Sigmoid colon (tissue), 7 donors: ENCODE data around the gene NR1I3. TPM values are rescaled to one million over a fixed set of nuclear protein-coding genes. Genes with fewer than 3 reads are reported as not detected.

Experiments used
- DNase-seq: peaks from one replicate; pipeline ENCODE4 v3.0.0-alpha.2; 2019
- H3K27ac ChIP-seq, 4 donors: fragments of 200-600 bp; sonication (generic); one replicate each; pipeline ENCODE4 v1.5.1; 2016 to 2019; ENCODE audit warnings: mild to moderate bottlenecking in 1 of 4
- H3K27me3 ChIP-seq, 3 donors: fragments of 200-600 bp; sonication (generic); one replicate each; pipeline ENCODE4 v1.5.1; 2019; ENCODE audit warnings: mild to moderate bottlenecking in 1 of 3
- H3K36me3 ChIP-seq, 4 donors: fragments of 200-600 bp; sonication (generic); one replicate each; pipeline ENCODE4 v1.5.1; 2016 to 2019
- H3K4me1 ChIP-seq, 4 donors: fragments of 200-600 bp; sonication (generic); one replicate each; pipeline ENCODE4 v1.5.1; 2017 to 2019
- H3K4me3 ChIP-seq, 4 donors: fragments of 200-600 bp; sonication (generic); one replicate each; pipeline ENCODE4 v1.5.1; 2017 to 2019; ENCODE audit warnings: mild to moderate bottlenecking in 2 of 4, moderate library complexity in 1 of 4
- H3K9me3 ChIP-seq, 4 donors: fragments of 200-600 bp in 3 of 4; sonication (generic) in 3 of 4; one replicate each; pipeline versions ENCODE4 v1.5.1 to v1.6.1; 2013 to 2019
- CTCF ChIP-seq, 4 experiments: fragments of 450-650 bp in 3 of 4; fragments of 200-600 bp in 1 of 4; IDR thresholded peaks; one replicate each; pipeline ENCODE4 v1.5.1; 2016 to 2019; ENCODE audit warnings: antibody characterized with exemption in 4 of 4, mild to moderate bottlenecking in 3 of 4, moderate library complexity in 2 of 4
- EP300 ChIP-seq, 4 donors: sonication (generic); formaldehyde crosslinking; IDR thresholded peaks; one replicate each; pipeline ENCODE4 v1.6.1; 2017; ENCODE audit warnings: antibody characterized with exemption in 4 of 4
- POLR2A ChIP-seq, 2 donors: fragments of 450-650 bp; IDR thresholded peaks; one replicate each; pipeline ENCODE4 v1.6.1; 2016; ENCODE audit warnings: antibody characterized with exemption in 2 of 2, mild to moderate bottlenecking in 2 of 2, moderate library complexity in 2 of 2
- POLR2AphosphoS5 ChIP-seq, 4 donors: sonication (generic); formaldehyde crosslinking; IDR thresholded peaks; one replicate each; pipeline ENCODE4 v1.6.1; 2017; ENCODE audit warnings: antibody characterized with exemption in 4 of 4
- WGBS, 2 donors: extraction: QIAGEN DNeasy Blood & Tissue Kit; methylation state at CpG; one replicate each; pipeline ENCODE4 v1.1.7; 2013; 5-methylcytosine and 5-hydroxymethylcytosine counted together
- intact Hi-C: fragments of 100-400 bp; cut with DNase I; formaldehyde crosslinking; loops from one replicate; pipeline ENCODE4 v1.15.1; 2023
- polyA plus RNA-seq, 3 donors: library from polyadenylated mRNA; stranded (reverse); fragments of 200-250 nt; gene quantifications; one replicate each; pipeline ENCODE4 v1.2.3, GENCODE V29; 2013
- total RNA-seq, 4 donors: library from RNA; depleted of rRNA; stranded (reverse); fragments of >200 nt; gene quantifications; one replicate each; pipeline ENCODE4 v1.1.0, GENCODE V29; 2016
- donor health status: healthy with polysubstance abuse.
- donor health status: Bipolar disorder and iron deficiency.
- donor health status: healthy.

Gene NR1I3
- total and polyA plus RNA-seq, 7 donors, result 0.13 TPM; not detected in 6

GRCh38 chr1:161235957-161236775 is 1.8 kb downstream of the NR1I3 start:
- Histone ChIP-seq H3K36me3 (peaks cover 0 to 2% (median 0%) of the 10 kb centered on the region in 4 donors), H3K9me3 (no peaks in the 10 kb centered on the region), H3K4me3 (no peak overlapping the region), H3K27me3 (no peaks in the 10 kb centered on the region), H3K27ac (no peak overlapping the region), H3K4me1 (no peaks in the 10 kb centered on the region)
- intact Hi-C loops, result no loop called here
- no peak for TF ChIP-seq POLR2AphosphoS5 (IDR thresholded peaks at IDR 0.05)
- TF ChIP-seq CTCF (IDR thresholded peaks at IDR 0.05), result no peak
- no peak for TF ChIP-seq EP300 (IDR thresholded peaks at IDR 0.05)
- TF ChIP-seq POLR2A (IDR thresholded peaks at IDR 0.05), result no peak
- WGBS, 2 donors, result 83% methylated on average over 5 of the region's 5 CpGs
- no peak for DNase-seq

- H3K4me3 ChIP-seq, result no peak overlapping the region
- DNase-seq, result no peak
- intact Hi-C loops, result no loop called here
These were observed 4.9 kb downstream of the NR1I3 start for GRCh38 chr1:161233102-161233501.

GRCh38 chr1:161230762-161231161 is 7.2 kb downstream of the NR1I3 start:
- H3K4me3 ChIP-seq, result no peak overlapping the region
- no peaks in the 10 kb centered on the region for H3K27me3 ChIP-seq
- H3K36me3 ChIP-seq, result peaks cover 7 to 34% (median 23%) of the 10 kb centered on the region in 4 donors
- DNase-seq, result no peak
- no peak for TF ChIP-seq CTCF (IDR thresholded peaks at IDR 0.05)
- intact Hi-C loops, result no loop called here
- peaks cover 0 to 24% (median 20%) of the 10 kb centered on the region in 4 donors for H3K4me1 ChIP-seq
- 96 to 97% methylated on average over 7 of the region's 7 CpGs for WGBS, 2 donors
- H3K9me3 ChIP-seq, result no peaks in the 10 kb centered on the region
- no peak overlapping the region for H3K27ac ChIP-seq

More at GRCh38 chr1:161233102-161233501, 4.9 kb downstream of the NR1I3 start:
- WGBS, 2 donors, result 86 to 87% methylated on average over 9 of the region's 9 CpGs
- Histone ChIP-seq H3K27ac (no peak overlapping the region), H3K27me3 (no peaks in the 10 kb centered on the region), H3K9me3 (no peaks in the 10 kb centered on the region), H3K36me3 (peaks cover 7 to 31% (median 21%) of the 10 kb centered on the region in 4 donors), H3K4me1 (peaks cover 0 to 2% (median under 1%) of the 10 kb centered on the region in 4 donors)
- TF ChIP-seq POLR2AphosphoS5 (IDR thresholded peaks at IDR 0.05) (no peak), CTCF (IDR thresholded peaks at IDR 0.05) (no peak), EP300 (IDR thresholded peaks at IDR 0.05) (no peak), POLR2A (IDR thresholded peaks at IDR 0.05) (no peak)

- Histone ChIP-seq H3K36me3 (peaks cover 7 to 34% (median 23%) of the 10 kb centered on the region in 4 donors), H3K27me3 (no peaks in the 10 kb centered on the region), H3K4me1 (peaks cover 0 to 30% (median 25%) of the 10 kb centered on the region in 4 donors), H3K27ac (no peak overlapping the region), H3K9me3 (no peaks in the 10 kb centered on the region), H3K4me3 (no peak overlapping the region)
- 70 to 76% methylated on average over 3 of the region's 3 CpGs for WGBS, 2 donors
- no peak for DNase-seq
- TF ChIP-seq POLR2AphosphoS5 (IDR thresholded peaks at IDR 0.05), result no peak
- TF ChIP-seq CTCF (IDR thresholded peaks at IDR 0.05), result no peak
- TF ChIP-seq EP300 (IDR thresholded peaks at IDR 0.05), result no peak
- intact Hi-C loops, result loop anchor here (5.0 kb wide), 1 partner anchor 77 kb away; the partner anchor contains the start of gene MPZ
These were observed 8.1 kb downstream of the NR1I3 start for GRCh38 chr1:161229896-161230295.
